Activated CD8-positive, alpha-beta memory T cell treated with anti-CD3 and anti-CD28 coated beads for 36 hours (primary cell): ENCODE data around the gene PLAC8L1. TPM values are rescaled to one million over a fixed set of nuclear protein-coding genes. Genes with fewer than 3 reads are reported as not detected.
"Not testable (repeated sequence)": the region's sequence is repeated elsewhere in the genome, so short reads cannot be mapped to it uniquely, and the experiment has no call there.

Experiments used
- CTCF ChIA-PET: fragments of 350-600 bp; sonication (Branson Sonifier 250); formaldehyde crosslinking; loops from one replicate; lab custom pipeline; 2021; ENCODE audit warnings: antibody characterized with exemption; lab: Charles Lee
- POLR2A ChIA-PET: fragments of 350-600 bp; sonication (Branson Sonifier 250); formaldehyde crosslinking; loops from one replicate; lab custom pipeline; 2021; ENCODE audit warnings: antibody characterized with exemption; lab: Charles Lee
- total RNA-seq, 2 experiments: library from RNA; stranded (reverse); gene quantifications; one replicate each; pipeline ENCODE4 v1.2.3, GENCODE V29; 2021

Gene PLAC8L1
- total RNA-seq = under 1 TPM; 0.46 to 0.71 TPM

GRCh38 chr5:146105477-146105876 is at the start of gene PLAC8L1:
TSS of gene PLAC8L1 (minus strand) at chr5:146105577. CDS start at chr5:146104311, 1,266 bp downstream.
- POLR2A ChIA-PET = no interaction called here

GRCh38 chr5:146151970-146152369 is 46.6 kb upstream of the PLAC8L1 start:
- ChIA-PET CTCF (no interaction called here), POLR2A (no interaction called here)

More at GRCh38 chr5:146105477-146105876, at the start of gene PLAC8L1:
- CTCF ChIA-PET = no interaction called here

- CTCF ChIA-PET = no interaction called here
- POLR2A ChIA-PET = no interaction called here
Observed at GRCh38 chr5:146137967-146138403, 32.6 kb upstream of the PLAC8L1 start.

GRCh38 chr5:146130440-146131045 is 25.2 kb upstream of the PLAC8L1 start:
- CTCF ChIA-PET = interaction anchor here (1.1 to 1.3 kb wide), 2 partner anchors 24 to 329 kb away, joined by 3 read pairs; no protein-coding TSS in a partner anchor
- POLR2A ChIA-PET = no interaction called here

GRCh38 chr5:146126068-146126467 is 20.7 kb upstream of the PLAC8L1 start:
- POLR2A ChIA-PET = no interaction called here

GRCh38 chr5:146124580-146124979 is 19.2 kb upstream of the PLAC8L1 start:
- CTCF ChIA-PET = no interaction called here
- POLR2A ChIA-PET = no interaction called here

More at GRCh38 chr5:146126068-146126467, 20.7 kb upstream of the PLAC8L1 start:
- CTCF ChIA-PET = no interaction called here

- POLR2A ChIA-PET, CTCF ChIA-PET: not testable (repeated sequence)
Observed at GRCh38 chr5:146121451-146121850, 16.1 kb upstream of the PLAC8L1 start.

GRCh38 chr5:146118322-146118721 is 12.9 kb upstream of the PLAC8L1 start:
- ChIA-PET CTCF (no interaction called here), POLR2A (interaction anchor here (0.5 kb wide), 1 partner anchor 17 kb away, joined by 3 read pairs; no protein-coding TSS in a partner anchor)

GRCh38 chr5:146117216-146117615 is 11.8 kb upstream of the PLAC8L1 start:
- CTCF ChIA-PET, POLR2A ChIA-PET: not testable (repeated sequence)

- ChIA-PET CTCF (no interaction called here), POLR2A (no interaction called here)
Observed at GRCh38 chr5:146116361-146116760, 11.0 kb upstream of the PLAC8L1 start.

- CTCF ChIA-PET = no interaction called here
- POLR2A ChIA-PET = no interaction called here
Observed at GRCh38 chr5:146112476-146112875, 7.1 kb upstream of the PLAC8L1 start.

GRCh38 chr5:146111409-146111808 is 6.0 kb upstream of the PLAC8L1 start:
- CTCF ChIA-PET = no interaction called here
- POLR2A ChIA-PET = no interaction called here

- ChIA-PET CTCF (no interaction called here), POLR2A (no interaction called here)
Observed at GRCh38 chr5:146109379-146109778, 4.0 kb upstream of the PLAC8L1 start.

GRCh38 chr5:146108870-146109269 is 3.5 kb upstream of the PLAC8L1 start:
- POLR2A ChIA-PET, CTCF ChIA-PET: not testable (repeated sequence)

GRCh38 chr5:146107901-146108300 is 2.5 kb upstream of the PLAC8L1 start:
- ChIA-PET POLR2A (no interaction called here), CTCF (no interaction called here)

GRCh38 chr5:146103594-146103993 is 1.8 kb downstream of the PLAC8L1 start:
- ChIA-PET POLR2A (no interaction called here), CTCF (no interaction called here)

- ChIA-PET CTCF (interaction anchor here (1.5 kb wide), 1 partner anchor 8 kb away, joined by 3 read pairs; no protein-coding TSS in a partner anchor), POLR2A (interaction anchor here (0.6 kb wide), 1 partner anchor 16 kb away, joined by 3 read pairs; no protein-coding TSS in a partner anchor)
Observed at GRCh38 chr5:146101646-146102045, 3.7 kb downstream of the PLAC8L1 start.

- ChIA-PET POLR2A (no interaction called here), CTCF (no interaction called here)
Observed at GRCh38 chr5:146098047-146098446, 7.3 kb downstream of the PLAC8L1 start.

- POLR2A ChIA-PET = no interaction called here
- CTCF ChIA-PET = no interaction called here
Observed at GRCh38 chr5:146091881-146092280, 13.5 kb downstream of the PLAC8L1 start.

GRCh38 chr5:146089287-146089686 is 16.1 kb downstream of the PLAC8L1 start:
- POLR2A ChIA-PET = no interaction called here
- CTCF ChIA-PET = no interaction called here

GRCh38 chr5:146088098-146088497 is 17.3 kb downstream of the PLAC8L1 start:
- ChIA-PET CTCF (no interaction called here), POLR2A (no interaction called here)
